GM12878 (cell line): ENCODE measurements around the gene GTF3C1. TPM values are rescaled to one million over a fixed set of nuclear protein-coding genes. Genes with fewer than 3 reads are reported as not detected.

Experiments
- ATAC-seq: fragments of 200-7000 bp; cut with Tn5 transposase; 3 replicates; pipeline ENCODE4 v1.9.1; 2020; ENCODE audit warnings: mild to moderate bottlenecking, moderate library complexity
- BruUV-seq: library from RNA; stranded (reverse); fragments of 400-500 nt; replicated peaks from 2 replicates; lab custom pipeline; 2021; lab: Mats Ljungman, UMichigan
- CTCF ChIA-PET: fragments of 300-600 bp; sonication (Branson Sonifier 250); formaldehyde crosslinking; extraction: SDS; loops from one replicate; lab custom pipeline; 2021; ENCODE audit warnings: inconsistent platforms; lab: Yijun Ruan, JAX
- POLR2A ChIA-PET: fragments of 350-600 bp; formaldehyde crosslinking; extraction: SDS; loops from one replicate; lab custom pipeline; 2021; ENCODE audit warnings: inconsistent platforms; lab: Charles Lee
- RAD21 ChIA-PET: fragments of 300-600 bp; sonication (Branson Sonifier 250); formaldehyde crosslinking; loops from one replicate; lab custom pipeline; 2023; ENCODE audit warnings: antibody characterized with exemption; ENCODE audit not compliant: unreplicated experiment; lab: Charles Lee
- SMC1A ChIA-PET: fragments of 300-600 bp; sonication (Branson Sonifier 250); formaldehyde crosslinking; loops from one replicate; lab custom pipeline; 2023; ENCODE audit not compliant: unreplicated experiment, uncharacterized antibody; lab: Charles Lee
- DNase-seq: peaks from one replicate; pipeline ENCODE4 v3.0.0-alpha.2; 2011; ENCODE audit warnings: low read depth, low spot score
- FAIRE-seq: peaks from 3 replicates; lab custom pipeline; 2011; peaks lifted over from hg19 to GRCh38; lab: Jason Lieb, UNC
- H2AFZ ChIP-seq: 2 replicates; pipeline ENCODE4 v1.6.0; 2011; ENCODE audit warnings: low read depth, low read length, control low read depth; ENCODE audit not compliant: control insufficient read depth
- H3K27ac ChIP-seq: 2 replicates; pipeline ENCODE4 v1.5.1; 2011; ENCODE audit warnings: control low read depth; ENCODE audit not compliant: control insufficient read depth, insufficient read depth
- H3K27me3 ChIP-seq, 2 experiments: replicated peaks in 1 of 2; 2 replicates each; pipeline versions ENCODE4 v1.6.0 to v1.6.1; 2011; ENCODE audit warnings: low read length in 1 of 2; ENCODE audit not compliant: control insufficient read depth in 2 of 2, insufficient read depth in 2 of 2
- H3K36me3 ChIP-seq, 2 experiments: 2 replicates each; pipeline ENCODE4 v1.5.1; 2011; ENCODE audit warnings: low read length in 1 of 2; ENCODE audit not compliant: control insufficient read depth in 2 of 2, insufficient read depth in 2 of 2
- H3K4me1 ChIP-seq: 2 replicates; pipeline ENCODE4 v1.6.1; 2011; ENCODE audit warnings: mild to moderate bottlenecking, low read length, moderate library complexity, mixed read lengths; ENCODE audit not compliant: control insufficient read depth, insufficient read depth
- H3K4me2 ChIP-seq: 2 replicates; pipeline ENCODE4 v1.6.0; 2011; ENCODE audit warnings: control low read depth; ENCODE audit not compliant: control insufficient read depth, insufficient read depth
- H3K4me3 ChIP-seq: fragments of 200-600 bp; sonication (generic); 2 replicates; pipeline ENCODE4 v1.5.1; 2016
- H3K79me2 ChIP-seq: 2 replicates; pipeline ENCODE4 v1.6.0; 2011; ENCODE audit warnings: low read length; ENCODE audit not compliant: control insufficient read depth, insufficient read depth
- H3K9ac ChIP-seq: 2 replicates; pipeline ENCODE4 v1.8.0; 2011; ENCODE audit warnings: low read length, control low read depth, mixed read lengths; ENCODE audit not compliant: control insufficient read depth, insufficient read depth
- H3K9me3 ChIP-seq: replicated peaks from 3 replicates; pipeline ENCODE4 v1.5.1; 2011; ENCODE audit warnings: mild to moderate bottlenecking, low read length; ENCODE audit not compliant: control insufficient read depth, insufficient read depth
- H4K20me1 ChIP-seq: 2 replicates; pipeline ENCODE4 v1.6.0; 2011; ENCODE audit not compliant: control insufficient read depth, insufficient read depth
- CBX3 ChIP-seq: fragments of 200-600 bp; sonication (generic); IDR thresholded peaks from 2 replicates; pipeline ENCODE4 v1.6.1; 2016; ENCODE audit warnings: low read depth, borderline replicate concordance
- CHD1 ChIP-seq: IDR thresholded peaks from 2 replicates; pipeline ENCODE4 v1.6.1; 2012; ENCODE audit warnings: low read depth, low read length, improper control_type of control experiment
- CHD4 ChIP-seq: fragments of 200-600 bp; sonication (generic); IDR thresholded peaks from 2 replicates; pipeline ENCODE4 v1.6.1; 2016; ENCODE audit warnings: mild to moderate bottlenecking
- E2F8 ChIP-seq: fragments of 450-650 bp; IDR thresholded peaks from 2 replicates; pipeline ENCODE4 v1.6.1; 2018; ENCODE audit warnings: mild to moderate bottlenecking, low read depth, moderate library complexity; ENCODE audit not compliant: partially characterized antibody
- EED ChIP-seq: sonication (generic); IDR thresholded peaks from 2 replicates; pipeline ENCODE4 v1.6.1; 2016; ENCODE audit warnings: antibody characterized with exemption, low read depth
- ELK1 ChIP-seq: IDR thresholded peaks from 2 replicates; pipeline ENCODE4 v1.6.1; 2012; ENCODE audit warnings: low read depth, low read length, improper control_type of control experiment
- FOXK2 ChIP-seq: fragments of 450-650 bp; IDR thresholded peaks from 2 replicates; pipeline ENCODE4 v1.6.1; 2017; ENCODE audit warnings: mild to moderate bottlenecking, moderate library complexity
- JUND ChIP-seq: IDR thresholded peaks from 2 replicates; pipeline ENCODE4 v1.6.1; 2012; ENCODE audit warnings: low read depth, mild to moderate bottlenecking, low read length, improper control_type of control experiment, moderate library complexity
- LARP7 ChIP-seq: fragments of 450-650 bp; IDR thresholded peaks from 2 replicates; pipeline ENCODE4 v1.6.1; 2017; ENCODE audit warnings: mild to moderate bottlenecking
- MAX ChIP-seq: IDR thresholded peaks from 2 replicates; pipeline ENCODE4 v1.6.1; 2012; ENCODE audit warnings: low read depth, low read length, improper control_type of control experiment
- MEF2B ChIP-seq: fragments of 450-650 bp; IDR thresholded peaks from 2 replicates; pipeline ENCODE4 v1.6.1; 2018; ENCODE audit warnings: mild to moderate bottlenecking, moderate library complexity; ENCODE audit not compliant: partially characterized antibody, poor library complexity, severe bottlenecking
- RB1 ChIP-seq: fragments of 450-650 bp; formaldehyde crosslinking; IDR thresholded peaks from 2 replicates; pipeline ENCODE4 v1.6.1; 2017; ENCODE audit warnings: mild to moderate bottlenecking, borderline replicate concordance
- RUNX3 ChIP-seq: IDR thresholded peaks from 2 replicates; pipeline ENCODE4 v1.6.1; 2012; ENCODE audit warnings: low read length, inconsistent platforms
- TARDBP ChIP-seq: IDR thresholded peaks from 2 replicates; pipeline ENCODE4 v1.6.1; 2016; ENCODE audit warnings: borderline replicate concordance
- WGBS: methylation state at CpG from one replicate; pipeline ENCODE4 v1.1.6; 2016; ENCODE audit warnings: low lambda C conversion rate; ENCODE audit not compliant: insufficient replicate concordance, insufficient coverage; ENCODE audit errors: missing lambda C conversion rate; 5-methylcytosine and 5-hydroxymethylcytosine counted together
- in situ Hi-C: fragments of 300-500 bp; cut with MboI; formaldehyde crosslinking; loops from 9 replicates; pipeline ENCODE4 v1.14.3; 2018; ENCODE audit warnings: mixed read lengths
- intact Hi-C: fragments of 100-400 bp; cut with micrococcal nuclease; formaldehyde crosslinking; loops from one replicate; pipeline ENCODE4 v1.14.2; 2022; ENCODE audit not compliant: unreplicated experiment
- polyA plus RNA-seq, 11 experiments: library from polyadenylated mRNA; depleted of rRNA in 4 of 11; unstranded in 6 of 11; stranded (reverse) in 5 of 11; fragments of >200 nt; fragmentation: Nextera tagmentation in 4 of 11; fragmentation: Illumina TruSeq in 1 of 11; extraction: Ambion mirVana in 4 of 11; extraction: Trizol in 1 of 11; gene quantifications; 1 replicate in 1 of 11; 2 replicates in 10 of 11; pipeline versions ENCODE4 v1.2.1 to v1.2.3, GENCODE V29; 2011 to 2016; ENCODE audit warnings: inconsistent platforms in 2 of 11, missing spikeins in 2 of 11, low read depth in 1 of 11
- total RNA-seq, 4 experiments: library from RNA; depleted of rRNA in 3 of 4; stranded (reverse); fragments of >200 nt in 3 of 4; fragmentation: Illumina TruSeq in 1 of 4; extraction: Trizol in 1 of 4; gene quantifications; 2 replicates each; pipeline versions ENCODE4 v1.2.1 to v1.2.3, GENCODE V29; 2013 to 2021

Gene GTF3C1
- total and polyA plus RNA-seq, 10 of the 15 experiments (the other 5 are each of a cell fraction or from before 2014, with no cell fraction given): 0.98 to 60.9 (median 34.3) TPM

GRCh38 chr16:27550582-27550920 is 838 bp upstream of the GTF3C1 start:
- peak overlapping the region; percentile 66 for H3K9ac ChIP-seq
- peaks cover 23% of the 10 kb centered on the region for H3K4me1 ChIP-seq
- FAIRE-seq (no peak), ATAC-seq (no peak), DNase-seq (no peak)
- peak overlapping the region; percentile 99 for H2AFZ ChIP-seq
- H3K4me2 ChIP-seq: peak overlapping the region; percentile 96
- ChIA-PET CTCF (interaction anchor here (0.9 to 1.8 kb wide), 2 partner anchors 53 to 89 kb away, joined by 3 to 8 read pairs; no protein-coding TSS in a partner anchor), SMC1A (interaction anchor here (0.7 to 1.6 kb wide), 4 partner anchors 10 to 89 kb away, joined by 3 to 5 read pairs (median 4); no protein-coding TSS in a partner anchor), RAD21 (interaction anchor here (1.4 kb wide), 1 partner anchor 89 kb away, joined by 4 read pairs; no protein-coding TSS in a partner anchor), POLR2A (interaction anchor here (1.0 to 1.3 kb wide), 4 partner anchors 9 to 630 kb away, joined by 3 to 4 read pairs (median 3); no protein-coding TSS in a partner anchor)
- H3K79me2 ChIP-seq: peaks cover 30% of the 10 kb centered on the region
- H3K36me3 ChIP-seq: no peaks in the 10 kb centered on the region; a peak in 1 of 4 replicates
- 25% methylated on average over 4 of the region's 4 CpGs for WGBS
- no peaks in the 10 kb centered on the region for H3K27me3 ChIP-seq
- H3K27ac ChIP-seq: peak overlapping the region; percentile 49
- BruUV-seq: TSS peak; percentile 89
- no peaks in the 10 kb centered on the region for H3K9me3 ChIP-seq
- H4K20me1 ChIP-seq: no peaks in the 10 kb centered on the region
- in situ Hi-C loops (no loop called here), intact Hi-C loops (no loop called here)
- no peak for TF ChIP-seq E2F8
- H3K4me3 ChIP-seq: peak overlapping the region; percentile 94

GRCh38 chr16:27549464-27549745 is 308 bp downstream of the GTF3C1 start:
- ChIA-PET CTCF (interaction anchor here (0.9 to 1.8 kb wide), 3 partner anchors 16 to 90 kb away, joined by 3 to 8 read pairs (median 5); no protein-coding TSS in a partner anchor), POLR2A (interaction anchor here (1.1 to 1.3 kb wide), 2 partner anchors 10 to 15 kb away, joined by 3 to 4 read pairs; no protein-coding TSS in a partner anchor), RAD21 (interaction anchor here (1.0 to 1.4 kb wide), 2 partner anchors 90 to 99 kb away, joined by 3 to 4 read pairs; no protein-coding TSS in a partner anchor)
- DNase-seq: no peak
- peak; percentile 64 for ATAC-seq
- H3K9me3 ChIP-seq: no peaks in the 10 kb centered on the region
- no peak for FAIRE-seq
- H3K27ac ChIP-seq: no peak overlapping the region; the same call in 1 of the 2 replicates
- H3K36me3 ChIP-seq: peaks cover 0 to 5% of the 10 kb centered on the region in 2 experiments; a peak in 3 of 4 replicates
- BruUV-seq: no TSS peak
- intact Hi-C loops: no loop called here
- H2AFZ ChIP-seq: peak overlapping the region; percentile 93
- peaks cover 30% of the 10 kb centered on the region for H3K79me2 ChIP-seq
- H3K4me2 ChIP-seq: peak overlapping the region; percentile 86
- no peaks in the 10 kb centered on the region for H3K27me3 ChIP-seq
- no peak for TF ChIP-seq RB1
- no peak for TF ChIP-seq CBX3
- TF ChIP-seq CHD4: no peak
- TF ChIP-seq EED: no peak
- no peak for TF ChIP-seq MAX
- no peak for TF ChIP-seq RUNX3
- no peak for TF ChIP-seq MEF2B
- no peak for TF ChIP-seq TARDBP
- TF ChIP-seq JUND: no peak
- no peak for TF ChIP-seq FOXK2
- no peak for TF ChIP-seq CHD1
- TF ChIP-seq ELK1: no peak
- no peak for TF ChIP-seq LARP7
- TF ChIP-seq, all 136 proteins: peak for 0
- peak overlapping the region; percentile 76 for H3K9ac ChIP-seq
- in situ Hi-C loops: no loop called here
- peaks cover 23% of the 10 kb centered on the region for H3K4me1 ChIP-seq
- no peaks in the 10 kb centered on the region for H4K20me1 ChIP-seq
- H3K4me3 ChIP-seq: peak overlapping the region; percentile 99
- 6% methylated on average over 21 of the region's 21 CpGs for WGBS
- SMC1A ChIA-PET: interaction anchor here (1.1 to 1.6 kb wide), 2 partner anchors 9 to 90 kb away, joined by 4 to 5 read pairs; no protein-coding TSS in a partner anchor
